Choroid plexus epithelial cell (primary cell): ENCODE results near the gene THAP10.

Source experiments
- DNase-seq: peaks from one replicate; pipeline ENCODE4 v3.0.0-alpha.2; 2010; ENCODE audit warnings: low read depth
- H3K4me3 ChIP-seq: 2 replicates; pipeline ENCODE4 v1.5.1; 2011; ENCODE audit warnings: low read depth, mild to moderate bottlenecking, control low read depth, low read length, moderate library complexity
- TF ChIP-seq, protein P1 (sequence below): conservative IDR thresholded peaks from 2 replicates; pipeline ENCODE4 v1.5.1; 2011; ENCODE audit warnings: low read depth, mild to moderate bottlenecking, control low read depth, inconsistent platforms, low read length, moderate library complexity

The THAP10 gene

DNA sequence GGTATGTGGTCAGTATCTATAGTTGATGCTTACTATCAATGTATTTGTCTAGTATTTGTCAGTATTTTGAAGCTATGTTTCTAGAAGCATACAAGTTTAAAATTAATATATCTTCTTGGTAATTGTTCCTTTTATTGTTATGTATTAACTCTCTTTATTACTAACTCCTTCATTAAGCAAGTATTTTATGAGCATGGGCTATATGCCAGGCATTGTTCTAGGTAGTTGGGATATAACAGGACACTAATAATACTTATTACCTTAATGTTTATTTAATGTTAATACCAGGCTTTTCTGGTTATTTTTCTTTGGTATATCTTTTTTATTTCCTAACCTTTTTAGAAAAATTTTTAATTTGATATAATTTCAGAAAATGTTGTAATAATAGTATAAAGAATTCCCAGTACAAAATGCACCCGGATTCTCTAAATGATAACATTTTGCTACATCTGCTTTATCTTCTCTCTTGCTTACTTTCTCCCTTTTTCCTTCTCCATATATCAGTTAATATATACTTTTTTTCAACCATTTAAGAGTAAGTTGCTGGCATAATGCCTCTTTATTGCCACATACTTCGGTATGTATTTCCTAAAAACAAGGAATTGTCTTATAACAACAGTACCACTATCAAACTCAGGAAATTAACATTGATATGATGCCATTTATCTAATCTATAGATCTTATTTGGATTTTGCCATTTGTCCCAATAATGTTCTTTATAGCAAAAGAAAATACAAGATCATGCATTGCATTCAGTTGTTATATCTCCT, 31.3 kb upstream of the THAP10 start:
- DNase-seq = peak; percentile 36
- H3K4me3 ChIP-seq = no peak overlapping the region
- TF ChIP-seq, protein P1, sequence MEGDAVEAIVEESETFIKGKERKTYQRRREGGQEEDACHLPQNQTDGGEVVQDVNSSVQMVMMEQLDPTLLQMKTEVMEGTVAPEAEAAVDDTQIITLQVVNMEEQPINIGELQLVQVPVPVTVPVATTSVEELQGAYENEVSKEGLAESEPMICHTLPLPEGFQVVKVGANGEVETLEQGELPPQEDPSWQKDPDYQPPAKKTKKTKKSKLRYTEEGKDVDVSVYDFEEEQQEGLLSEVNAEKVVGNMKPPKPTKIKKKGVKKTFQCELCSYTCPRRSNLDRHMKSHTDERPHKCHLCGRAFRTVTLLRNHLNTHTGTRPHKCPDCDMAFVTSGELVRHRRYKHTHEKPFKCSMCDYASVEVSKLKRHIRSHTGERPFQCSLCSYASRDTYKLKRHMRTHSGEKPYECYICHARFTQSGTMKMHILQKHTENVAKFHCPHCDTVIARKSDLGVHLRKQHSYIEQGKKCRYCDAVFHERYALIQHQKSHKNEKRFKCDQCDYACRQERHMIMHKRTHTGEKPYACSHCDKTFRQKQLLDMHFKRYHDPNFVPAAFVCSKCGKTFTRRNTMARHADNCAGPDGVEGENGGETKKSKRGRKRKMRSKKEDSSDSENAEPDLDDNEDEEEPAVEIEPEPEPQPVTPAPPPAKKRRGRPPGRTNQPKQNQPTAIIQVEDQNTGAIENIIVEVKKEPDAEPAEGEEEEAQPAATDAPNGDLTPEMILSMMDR = no peak

- TF ChIP-seq, protein P1 = no peak
- no peak for DNase-seq
These were observed 29.9 kb upstream of the THAP10 start for GRCh38 chr15:70922119-70922518.

GRCh38 chr15:70920981-70921696, 28.9 kb upstream of the THAP10 start:
- no peak overlapping the region for H3K4me3 ChIP-seq
- DNase-seq = peak; percentile 6
- TF ChIP-seq, protein P1 = no peak

More at GRCh38 chr15:70922119-70922518, 29.9 kb upstream of the THAP10 start:
- H3K4me3 ChIP-seq = no peak overlapping the region

- TF ChIP-seq, protein P1 = no peak
- H3K4me3 ChIP-seq = no peak overlapping the region
- no peak for DNase-seq
These were observed 25.7 kb upstream of the THAP10 start for GRCh38 chr15:70917955-70918354.

GRCh38 chr15:70916531-70916930, 24.3 kb upstream of the THAP10 start:
- no peak for DNase-seq
- TF ChIP-seq, protein P1 = no peak
- H3K4me3 ChIP-seq = no peak overlapping the region

DNA sequence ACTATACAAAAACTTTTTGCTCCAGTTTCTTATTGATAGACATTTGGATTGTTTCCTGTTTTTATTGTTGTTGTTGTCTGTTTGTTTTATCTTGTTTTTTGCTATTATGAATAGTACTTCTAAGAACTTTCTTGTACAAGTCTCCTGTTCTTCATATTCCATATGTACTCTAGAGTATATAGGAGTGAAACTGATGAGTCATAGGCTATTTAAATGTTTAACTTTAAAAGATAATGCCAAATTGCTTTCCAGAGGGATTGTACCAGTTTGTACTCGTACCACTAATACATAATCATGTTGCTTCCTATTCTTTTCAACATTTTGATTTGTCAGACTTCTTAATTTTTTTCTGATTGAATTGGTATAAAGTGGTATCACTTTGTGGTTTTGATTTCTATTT, 20.0 kb upstream of the THAP10 start:
- TF ChIP-seq, protein P1 = no peak

More for the DNA sequence above, 20.0 kb upstream of the THAP10 start:
- DNase-seq = no peak
- H3K4me3 ChIP-seq = no peak overlapping the region
